GM19193 (cell line): ENCODE measurements around the gene MRPL34.

ENCODE experiments used
- POLR2A ChIP-seq: IDR thresholded peaks from 4 replicates; pipeline ENCODE4 v1.6.1; 2011; ENCODE audit not compliant: insufficient read depth, insufficient read length; ENCODE audit errors: extremely low read depth

The MRPL34 gene

GRCh38 chr19:17336872-17337674, 31.4 kb downstream of the MRPL34 start, which contains the start of gene GTPBP3:
Gene GTPBP3, plus strand, starts transcription at chr19:17337553. Its CDS starts 59 bp downstream, at chr19:17337612.
- TF ChIP-seq POLR2A, result peak; percentile 79

DNA sequence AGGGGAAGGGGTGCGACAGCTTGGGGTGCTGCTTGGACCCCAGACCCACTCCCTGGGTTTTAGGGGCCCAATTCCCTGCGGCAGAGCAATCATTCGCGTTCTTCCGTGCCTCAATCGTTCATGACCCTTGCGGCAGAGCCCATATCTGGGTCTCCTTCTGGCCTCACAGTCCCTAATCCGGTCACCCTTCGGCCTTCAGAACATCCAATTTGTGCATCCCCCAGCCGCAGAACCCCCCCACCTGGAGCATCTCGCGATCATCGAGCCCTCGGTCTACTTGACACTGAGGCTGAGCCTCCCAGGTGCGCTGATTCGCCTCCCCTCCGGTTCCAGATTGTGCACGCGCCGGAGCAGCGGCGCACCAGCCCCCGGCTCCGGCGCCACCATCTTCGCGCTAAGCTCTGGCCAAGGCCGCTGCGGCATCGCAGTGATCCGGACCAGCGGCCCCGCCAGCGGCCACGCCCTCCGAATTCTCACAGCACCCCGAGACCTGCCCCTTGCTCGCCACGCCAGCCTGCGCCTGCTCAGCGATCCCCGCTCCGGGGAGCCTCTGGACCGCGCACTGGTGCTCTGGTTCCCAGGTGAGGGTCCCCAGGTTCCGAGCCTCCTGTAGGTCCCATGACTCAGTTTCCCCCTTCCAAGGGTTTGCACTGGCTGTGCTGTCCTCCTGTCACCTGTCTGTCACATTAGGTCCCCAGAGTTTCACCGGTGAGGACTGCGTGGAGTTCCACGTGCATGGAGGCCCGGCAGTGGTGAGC, 32.2 kb downstream of the MRPL34 start:
- no peak for TF ChIP-seq POLR2A

DNA sequence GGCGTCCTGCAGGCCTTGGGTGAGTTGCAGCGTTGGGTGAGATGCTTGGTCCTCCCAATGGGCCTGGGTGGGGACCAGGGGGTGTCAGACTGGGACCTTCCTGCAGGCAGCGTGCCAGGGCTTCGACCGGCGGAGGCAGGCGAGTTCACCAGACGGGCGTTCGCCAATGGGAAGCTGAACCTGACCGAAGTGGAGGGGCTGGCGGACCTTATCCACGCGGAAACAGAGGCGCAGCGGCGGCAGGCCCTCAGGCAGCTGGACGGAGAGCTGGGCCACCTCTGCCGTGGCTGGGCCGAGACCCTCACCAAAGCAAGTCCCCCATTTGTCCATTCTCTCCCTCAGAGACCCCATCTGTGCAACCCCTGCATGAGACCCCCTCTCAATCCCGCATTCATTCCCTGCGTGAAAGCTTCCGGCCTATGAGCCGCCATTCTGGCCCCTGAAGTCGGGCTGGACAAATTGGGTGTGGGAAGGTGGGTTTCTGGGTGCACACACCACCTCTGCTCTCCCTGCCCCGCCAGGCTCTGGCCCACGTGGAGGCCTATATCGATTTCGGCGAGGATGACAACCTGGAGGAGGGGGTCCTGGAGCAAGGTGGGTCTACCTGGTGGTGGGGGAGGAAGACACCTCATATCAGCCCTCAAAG, 32.9 kb downstream of the MRPL34 start:
- TF ChIP-seq POLR2A, result no peak

DNA sequence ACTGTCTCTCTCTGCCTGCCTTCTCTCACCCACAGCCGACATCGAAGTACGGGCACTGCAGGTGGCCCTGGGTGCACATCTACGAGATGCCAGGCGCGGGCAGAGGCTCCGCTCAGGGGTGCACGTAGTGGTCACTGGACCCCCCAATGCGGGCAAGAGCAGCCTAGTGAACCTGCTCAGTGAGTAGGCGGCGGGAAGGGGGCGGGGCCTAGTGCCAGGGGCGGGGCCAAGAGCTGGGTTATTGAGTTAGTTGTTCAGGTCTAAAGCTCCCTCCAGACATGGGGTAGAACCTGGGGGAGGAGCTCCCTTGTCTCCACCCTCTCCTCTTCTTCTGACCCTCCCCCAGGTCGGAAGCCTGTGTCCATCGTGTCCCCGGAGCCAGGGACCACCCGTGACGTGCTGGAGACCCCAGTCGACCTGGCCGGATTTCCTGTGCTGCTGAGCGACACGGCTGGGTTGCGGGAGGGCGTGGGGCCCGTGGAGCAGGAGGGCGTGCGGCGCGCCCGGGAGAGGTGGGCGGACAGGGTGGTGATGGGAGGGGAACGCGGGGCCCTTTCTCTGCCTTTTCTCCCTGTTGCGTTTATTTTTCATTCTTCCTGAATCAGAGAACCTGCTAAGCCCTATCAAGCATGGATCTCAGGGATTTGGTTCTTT, 33.5 kb downstream of the MRPL34 start:
- no peak for TF ChIP-seq POLR2A

DNA sequence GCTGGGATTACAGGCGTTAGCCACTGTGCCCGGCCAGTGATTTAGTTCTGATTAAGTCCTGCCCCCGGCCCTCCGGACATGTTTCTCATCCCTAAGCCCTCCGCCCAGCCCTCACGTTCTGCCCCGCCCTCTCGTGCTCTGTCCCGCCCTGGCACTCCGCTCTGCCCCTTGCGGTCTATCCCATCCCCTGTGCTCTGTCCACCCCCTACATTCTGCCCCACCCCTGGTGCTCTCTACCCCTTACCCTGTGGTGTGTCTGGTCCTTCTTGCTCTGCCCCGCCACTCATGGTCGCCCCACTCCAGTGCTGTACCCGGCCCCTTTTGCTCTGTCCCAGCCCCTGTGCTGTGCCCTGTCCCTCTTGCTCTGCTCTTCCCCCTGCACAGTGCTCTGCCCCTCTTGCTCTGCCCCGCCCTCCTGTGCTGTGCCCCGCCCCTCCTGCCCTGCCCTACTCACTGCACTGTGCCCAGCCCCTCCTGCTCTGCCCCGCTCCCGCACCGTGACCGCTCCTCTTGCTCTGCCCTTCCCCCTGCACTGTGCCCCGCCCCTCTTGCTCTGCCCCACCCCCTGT, 34.7 kb downstream of the MRPL34 start:
- no peak for TF ChIP-seq POLR2A

DNA sequence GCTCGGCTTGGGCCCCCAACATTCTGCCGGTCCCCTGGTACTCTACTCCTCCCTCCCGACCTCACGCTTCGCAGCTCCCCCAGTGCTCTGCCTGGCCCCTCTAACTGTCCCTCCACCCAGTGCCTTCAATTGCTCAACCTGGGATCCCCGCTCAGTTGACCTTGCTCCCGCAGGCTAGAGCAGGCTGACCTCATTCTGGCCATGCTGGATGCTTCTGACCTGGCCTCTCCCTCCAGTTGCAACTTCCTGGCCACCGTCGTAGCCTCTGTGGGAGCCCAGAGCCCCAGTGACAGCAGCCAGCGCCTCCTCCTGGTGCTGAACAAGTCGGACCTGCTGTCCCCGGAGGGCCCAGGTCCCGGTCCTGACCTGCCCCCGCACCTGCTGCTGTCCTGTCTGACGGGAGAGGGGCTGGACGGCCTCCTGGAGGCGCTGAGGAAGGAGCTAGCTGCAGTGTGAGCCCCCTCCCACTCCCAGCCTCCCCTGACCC, 35.2 kb downstream of the MRPL34 start:
- TF ChIP-seq POLR2A, result no peak

- no peak for TF ChIP-seq POLR2A
Measured at GRCh38 chr19:17341386-17341785, 35.7 kb downstream of the MRPL34 start.

- no peak for TF ChIP-seq POLR2A
Measured at GRCh38 chr19:17341845-17342244, 36.2 kb downstream of the MRPL34 start.

- no peak for TF ChIP-seq POLR2A
Measured at GRCh38 chr19:17346109-17346671, 40.5 kb downstream of the MRPL34 start.

- TF ChIP-seq POLR2A, result no peak
Measured at GRCh38 chr19:17347361-17347760, 41.7 kb downstream of the MRPL34 start.

DNA sequence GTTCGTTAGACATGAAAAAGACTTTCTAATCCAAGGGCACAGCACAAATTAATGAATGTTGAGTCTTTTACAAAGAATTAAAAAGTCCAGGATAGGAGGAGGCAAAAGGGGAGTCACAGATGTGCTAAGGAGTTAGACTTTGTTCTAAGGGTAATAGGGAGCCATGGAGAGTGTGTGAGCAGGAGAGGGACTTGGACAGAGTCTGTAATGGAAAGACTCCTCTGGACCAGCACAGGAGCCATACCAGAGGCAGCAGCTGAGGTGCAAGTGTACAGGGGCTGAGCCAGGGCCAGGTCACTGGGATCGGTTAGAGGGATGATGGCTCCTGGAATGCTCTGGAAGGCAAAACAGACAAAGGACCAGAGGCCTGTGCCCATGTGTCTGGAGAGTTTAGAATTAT, 42.2 kb downstream of the MRPL34 start:
- no peak for TF ChIP-seq POLR2A

DNA sequence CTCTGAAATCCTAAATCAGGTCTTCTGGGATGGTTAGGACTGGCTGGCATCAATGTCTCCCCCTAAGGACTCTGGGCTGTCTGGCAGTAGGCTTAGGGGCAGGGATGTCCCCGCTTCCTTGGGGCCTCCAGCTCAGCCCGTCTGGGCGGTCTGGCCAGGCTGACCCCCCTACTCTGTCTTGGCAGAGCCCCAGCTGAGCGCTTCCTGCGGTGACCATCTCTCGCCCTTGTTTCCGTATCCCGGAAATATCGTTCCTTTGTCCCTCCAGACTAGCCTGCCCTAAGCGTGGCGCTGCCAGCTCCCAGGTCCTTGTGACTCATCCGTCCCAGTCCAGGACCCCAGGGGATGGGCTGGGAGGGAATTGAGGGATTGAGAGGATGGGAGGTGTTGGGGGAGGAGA, 43.0 kb downstream of the MRPL34 start:
- no peak for TF ChIP-seq POLR2A

DNA sequence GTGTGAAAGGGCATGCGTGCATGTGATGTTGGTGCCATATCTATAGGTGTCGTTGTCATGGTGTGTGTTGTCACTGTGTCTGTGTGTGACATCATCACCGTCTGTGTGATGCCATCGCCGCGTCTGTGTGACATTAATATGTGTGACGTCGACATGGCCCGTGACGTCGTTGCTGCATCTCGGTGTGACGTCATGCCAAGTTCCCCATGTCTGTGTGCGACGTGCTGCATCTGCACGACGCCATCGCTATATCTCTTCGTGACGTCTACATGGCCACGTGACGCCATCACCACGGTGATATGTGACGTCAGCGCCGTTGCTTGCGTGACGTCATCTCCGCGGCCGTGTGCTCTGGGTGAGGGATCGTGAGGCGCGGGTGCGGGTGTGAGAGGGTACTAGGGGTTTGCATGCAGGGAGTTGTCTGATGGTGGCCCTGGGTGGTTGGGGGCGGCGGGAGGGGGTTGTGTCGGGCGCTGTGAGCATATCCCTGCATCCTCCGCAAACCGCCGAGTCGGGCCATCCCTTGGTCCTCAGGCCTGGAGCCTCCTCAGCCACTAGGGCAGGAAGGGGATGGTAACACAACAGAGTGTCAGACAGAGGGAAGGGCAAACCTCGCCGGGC, 46.3 kb downstream of the MRPL34 start:
- TF ChIP-seq POLR2A, result no peak
